ENCODE measurements around the gene PDSS1. TPM values are rescaled to one million over a fixed set of nuclear protein-coding genes. Genes with fewer than 3 reads are reported as not detected.
"Not testable (repeated sequence)": the region's sequence is repeated elsewhere in the genome, so short reads cannot be mapped to it uniquely, and the experiment has no call there.

PDSS1 gene
- total and polyA plus RNA-seq, 5 donors from 2014 or later = 3.8 to 8.4 (median 4.7) TPM

DNA sequence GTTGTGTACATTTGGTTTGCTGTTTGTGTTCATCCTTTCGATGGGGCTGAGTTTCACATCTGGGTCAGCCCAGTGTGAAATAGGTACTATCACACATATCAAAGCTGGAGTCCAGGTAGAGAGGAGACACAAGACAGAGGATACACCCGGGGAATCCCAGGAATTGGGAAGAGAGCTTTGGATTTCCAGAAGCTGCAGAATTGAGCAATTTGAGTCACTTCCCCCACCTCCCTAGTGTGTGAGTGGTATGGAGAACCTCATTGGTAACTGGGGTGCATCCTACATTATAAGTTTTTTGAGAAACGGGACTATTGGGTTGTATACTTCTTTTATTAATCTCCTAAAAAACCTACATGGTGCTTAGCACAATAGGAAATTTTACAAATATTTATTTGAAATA, 12.1 kb upstream of the PDSS1 start:
- H3K27ac Mint-ChIP-seq = peak overlapping the region in 1 of 3 donors; percentile 14
- ATAC-seq (ENCODE audit: low read depth in 2 of 2) = no peak
- peaks cover 37% of the 10 kb centered on the region for H3K27me3 Mint-ChIP-seq

DNA sequence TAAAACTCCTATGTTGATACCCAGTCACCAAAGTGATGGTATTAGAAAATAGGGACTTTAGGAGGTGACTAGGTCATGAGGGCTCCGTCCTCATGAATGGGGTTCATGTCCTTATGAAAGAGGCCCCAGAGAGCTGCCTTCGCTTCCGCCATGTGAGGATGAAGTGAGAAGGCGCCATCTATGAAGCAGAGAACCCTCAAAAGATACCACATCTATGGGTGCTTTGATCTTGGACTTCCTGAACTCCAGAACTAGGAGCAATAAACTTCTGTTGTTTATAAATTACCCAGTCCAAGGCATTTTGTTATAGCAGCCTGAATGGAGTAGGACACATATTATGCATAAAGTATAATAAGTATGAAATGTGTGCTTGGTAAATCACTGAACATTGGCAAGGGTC, 8.1 kb upstream of the PDSS1 start:
- Histone ChIP-seq H3K9me3 (ENCODE audit: control insufficient read depth in 2 of 2, low read length in 2 of 2) (no peaks in the 10 kb centered on the region), H3K27me3 (ENCODE audit: control insufficient read depth, insufficient read depth, low read length) (peaks cover 11% of the 10 kb centered on the region), H3K27ac (ENCODE audit: insufficient read depth, low read length, poor library complexity, severe bottlenecking) (no peak overlapping the region), H3K4me1 (ENCODE audit: control insufficient read depth, insufficient read depth, low read length, poor library complexity, severe bottlenecking) (peaks cover 2% of the 10 kb centered on the region), H3K4me3 (ENCODE audit: low read depth, low read length) (no peak overlapping the region), H3K36me3 (ENCODE audit: control insufficient read depth, insufficient read depth, low read length) (no peaks in the 10 kb centered on the region)
- ATAC-seq (ENCODE audit: low read depth in 2 of 2) (no peak), DNase-seq (no peak)
- Mint-ChIP-seq H3K4me1 (peaks cover 5 to 14% (median 8%) of the 10 kb centered on the region in 4 donors), H3K27me3 (peaks cover 44% of the 10 kb centered on the region), H3K36me3 (no peaks in the 10 kb centered on the region), H3K4me3 (peak overlapping the region in 1 of 4 donors; percentile 46), H3K27ac (no peak overlapping the region), H3K9me3 (peaks cover 0 to 2% (median 0%) of the 10 kb centered on the region in 7 donors)

More for the DNA sequence above, 12.1 kb upstream of the PDSS1 start:
- no peak for DNase-seq
- Histone ChIP-seq H3K27ac (ENCODE audit: insufficient read depth, low read length, poor library complexity, severe bottlenecking) (no peak overlapping the region), H3K4me1 (ENCODE audit: control insufficient read depth, insufficient read depth, low read length, poor library complexity, severe bottlenecking) (peaks cover 2% of the 10 kb centered on the region), H3K4me3 (ENCODE audit: low read depth, low read length) (no peak overlapping the region), H3K36me3 (ENCODE audit: control insufficient read depth, insufficient read depth, low read length) (no peaks in the 10 kb centered on the region), H3K9me3 (ENCODE audit: control insufficient read depth in 2 of 2, low read length in 2 of 2) (no peaks in the 10 kb centered on the region), H3K27me3 (ENCODE audit: control insufficient read depth, insufficient read depth, low read length) (peaks cover 12% of the 10 kb centered on the region)
- Mint-ChIP-seq H3K36me3 (no peaks in the 10 kb centered on the region), H3K4me1 (peaks cover 6 to 39% (median 15%) of the 10 kb centered on the region in 4 donors), H3K9me3 (peaks cover 0 to 2% (median 0%) of the 10 kb centered on the region in 7 donors), H3K4me3 (peak overlapping the region in 1 of 4 donors; percentile 28)

DNA sequence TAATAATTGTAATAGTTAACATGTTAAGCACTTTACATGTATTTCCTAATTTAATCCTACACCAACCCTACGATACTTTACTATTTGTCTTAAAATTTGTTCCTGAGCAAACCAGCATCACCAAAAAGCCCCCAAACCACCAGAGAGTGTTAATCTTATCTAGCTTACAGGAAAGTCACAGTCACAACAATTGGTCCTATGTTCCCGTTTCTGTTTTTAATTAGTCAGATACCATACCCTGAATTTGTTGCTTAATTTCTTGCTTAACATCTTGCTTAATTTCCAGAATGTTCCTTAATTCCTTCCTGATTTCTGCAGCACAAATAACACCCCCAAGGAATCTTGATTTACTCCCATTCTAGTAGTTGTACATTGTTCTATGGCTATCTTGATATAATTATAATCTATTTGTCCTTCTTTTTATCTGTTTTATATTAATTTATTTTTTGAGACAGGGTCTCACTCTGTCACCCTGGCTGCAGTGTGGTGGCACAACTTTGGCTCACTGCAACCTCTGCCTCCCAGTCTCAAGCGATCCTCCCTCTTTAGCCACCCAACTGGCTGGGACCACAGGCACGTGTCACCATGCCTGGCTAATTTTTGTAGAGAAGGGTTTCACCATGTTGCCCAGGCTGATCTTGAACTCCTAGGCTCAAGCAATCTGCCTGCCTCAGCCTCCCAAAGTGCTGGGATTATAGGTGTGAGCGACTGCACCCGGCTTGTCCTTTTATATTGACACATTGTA, 6.6 kb upstream of the PDSS1 start:
- no peak overlapping the region for H3K27ac Mint-ChIP-seq
- no peaks in the 10 kb centered on the region for H3K4me1 ChIP-seq (ENCODE audit: control insufficient read depth, insufficient read depth, low read length, poor library complexity, severe bottlenecking)
- H3K27ac ChIP-seq (ENCODE audit: insufficient read depth, low read length, poor library complexity, severe bottlenecking) = no peak overlapping the region
- H3K36me3 Mint-ChIP-seq = no peaks in the 10 kb centered on the region
- H3K4me3 Mint-ChIP-seq = no peak overlapping the region
- peaks cover 0 to 2% (median 0%) of the 10 kb centered on the region in 7 donors for H3K9me3 Mint-ChIP-seq
- H3K4me1 Mint-ChIP-seq = peaks cover 0 to 4% (median 1%) of the 10 kb centered on the region in 4 donors
- H3K36me3 ChIP-seq (ENCODE audit: control insufficient read depth, insufficient read depth, low read length) = no peaks in the 10 kb centered on the region
- no peaks in the 10 kb centered on the region for H3K9me3 ChIP-seq (ENCODE audit: control insufficient read depth in 2 of 2, low read length in 2 of 2)
- peaks cover 9% of the 10 kb centered on the region for H3K27me3 ChIP-seq (ENCODE audit: control insufficient read depth, insufficient read depth, low read length)
- H3K4me3 ChIP-seq (ENCODE audit: low read depth, low read length) = no peak overlapping the region
- DNase-seq = no peak
- ATAC-seq (ENCODE audit: low read depth in 2 of 2) = no peak
- H3K27me3 Mint-ChIP-seq = peaks cover 36% of the 10 kb centered on the region

DNA sequence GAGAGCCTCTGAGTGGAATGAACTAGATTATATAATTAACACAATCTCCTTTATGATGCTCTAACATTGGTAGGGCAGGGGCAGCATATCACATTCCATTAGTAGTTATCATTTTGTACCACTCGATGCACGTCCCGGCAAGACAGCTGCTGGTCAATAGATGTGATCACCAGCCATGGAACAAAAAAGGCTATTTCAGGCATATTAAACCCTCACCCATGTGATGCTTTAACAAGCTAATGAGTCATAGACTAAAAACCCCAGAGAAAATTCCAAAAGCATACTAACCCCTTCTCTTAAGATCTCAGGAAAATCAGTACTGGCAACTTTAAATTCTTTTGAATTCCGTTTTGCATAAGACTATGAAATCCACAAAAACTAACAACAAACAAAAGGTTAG, 3.0 kb upstream of the PDSS1 start:
- H3K36me3 Mint-ChIP-seq; H3K4me3 ChIP-seq (ENCODE audit: low read depth, low read length); H3K27ac Mint-ChIP-seq; H3K9me3 ChIP-seq (ENCODE audit: control insufficient read depth in 2 of 2, low read length in 2 of 2); DNase-seq; H3K27ac ChIP-seq (ENCODE audit: insufficient read depth, low read length, poor library complexity, severe bottlenecking); H3K27me3 ChIP-seq (ENCODE audit: control insufficient read depth, insufficient read depth, low read length); H3K36me3 ChIP-seq (ENCODE audit: control insufficient read depth, insufficient read depth, low read length); H3K9me3 Mint-ChIP-seq; ATAC-seq (ENCODE audit: low read depth in 2 of 2): not testable (repeated sequence)
- H3K4me1 ChIP-seq (ENCODE audit: control insufficient read depth, insufficient read depth, low read length, poor library complexity, severe bottlenecking) = peaks cover 20% of the 10 kb centered on the region
- Mint-ChIP-seq H3K27me3 (peaks cover 22% of the 10 kb centered on the region), H3K4me1 (peaks cover 10 to 30% (median 18%) of the 10 kb centered on the region in 4 donors), H3K4me3 (peak overlapping the region in 1 of 4 donors; percentile 28)

DNA sequence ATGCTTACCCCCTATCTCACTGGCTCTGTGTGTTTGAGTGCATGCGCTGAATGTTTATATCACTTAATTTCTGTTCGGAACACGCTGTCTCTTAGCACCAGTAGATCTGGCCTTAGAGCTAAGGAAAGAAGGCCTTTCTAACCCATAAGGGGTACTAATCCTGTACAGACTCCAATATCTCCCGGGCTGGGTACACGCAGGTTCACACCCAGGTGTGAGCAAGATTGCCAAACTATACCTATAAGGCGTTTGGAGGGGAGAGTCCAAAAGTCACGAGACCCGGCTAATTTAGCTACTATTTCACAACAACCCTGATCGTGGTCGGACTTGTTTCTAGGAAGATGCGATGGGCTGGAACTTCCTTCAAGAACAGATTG, 727 bp upstream of the PDSS1 start:
- ATAC-seq (ENCODE audit: low read depth in 2 of 2) (no peak), DNase-seq (no peak)
- Mint-ChIP-seq H3K9me3 (no peaks in the 10 kb centered on the region), H3K36me3 (no peaks in the 10 kb centered on the region), H3K4me3 (peak overlapping the region; percentile 94 to 98 (median 96)), H3K27me3 (peaks cover 8% of the 10 kb centered on the region), H3K27ac (peak overlapping the region; percentile 92 to 96 (median 93)), H3K4me1 (peaks cover 15 to 43% (median 23%) of the 10 kb centered on the region in 4 donors)
- H3K36me3 ChIP-seq (ENCODE audit: control insufficient read depth, insufficient read depth, low read length) = no peaks in the 10 kb centered on the region
- no peaks in the 10 kb centered on the region for H3K9me3 ChIP-seq (ENCODE audit: control insufficient read depth in 2 of 2, low read length in 2 of 2)
- peaks cover 20% of the 10 kb centered on the region for H3K4me1 ChIP-seq (ENCODE audit: control insufficient read depth, insufficient read depth, low read length, poor library complexity, severe bottlenecking)
- H3K27me3 ChIP-seq (ENCODE audit: control insufficient read depth, insufficient read depth, low read length) = peaks cover under 1% of the 10 kb centered on the region
- peak overlapping the region; percentile 60 for H3K27ac ChIP-seq (ENCODE audit: insufficient read depth, low read length, poor library complexity, severe bottlenecking)
- H3K4me3 ChIP-seq (ENCODE audit: low read depth, low read length) = peak overlapping the region; percentile 88

DNA sequence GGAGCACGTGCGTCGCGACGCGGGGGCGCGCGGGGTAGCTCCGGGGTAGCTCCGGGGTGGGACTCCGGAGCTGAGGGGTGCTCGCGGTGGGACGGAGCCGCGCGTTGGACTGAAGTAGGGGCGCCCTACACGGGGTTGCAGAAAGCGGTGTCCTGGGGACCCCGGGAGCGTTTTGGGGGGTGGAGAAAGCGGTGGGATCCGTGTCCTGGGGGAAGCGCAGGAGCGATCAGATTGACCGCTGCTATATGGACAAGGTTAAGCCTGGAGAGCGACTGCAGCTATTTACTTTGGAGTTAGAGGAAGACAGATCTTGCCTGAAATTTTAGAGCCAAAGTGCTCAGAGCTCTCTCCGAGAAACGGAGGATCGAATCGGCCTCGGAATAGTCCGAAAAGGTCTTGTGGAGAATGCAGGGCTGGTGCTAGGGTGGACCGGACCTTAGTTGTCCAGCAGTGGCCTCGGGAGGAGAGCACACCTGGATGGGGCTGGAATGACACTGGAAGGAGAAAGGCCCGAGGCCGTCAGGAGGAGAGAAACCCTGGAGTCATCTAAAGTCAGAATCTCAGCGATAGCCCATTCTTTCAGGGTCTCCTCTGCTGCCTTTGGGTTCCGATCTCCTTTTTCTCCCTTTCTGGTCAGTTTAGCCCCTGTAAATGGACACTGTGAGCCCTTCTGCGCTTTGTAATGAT, 564 bp downstream of the PDSS1 start:
- Histone ChIP-seq H3K4me3 (ENCODE audit: low read depth, low read length) (peak overlapping the region; percentile 83), H3K27ac (ENCODE audit: insufficient read depth, low read length, poor library complexity, severe bottlenecking) (peak overlapping the region; percentile 60), H3K36me3 (ENCODE audit: control insufficient read depth, insufficient read depth, low read length) (peaks cover 3% of the 10 kb centered on the region), H3K9me3 (ENCODE audit: control insufficient read depth in 2 of 2, low read length in 2 of 2) (no peaks in the 10 kb centered on the region), H3K27me3 (ENCODE audit: control insufficient read depth, insufficient read depth, low read length) (no peaks in the 10 kb centered on the region), H3K4me1 (ENCODE audit: control insufficient read depth, insufficient read depth, low read length, poor library complexity, severe bottlenecking) (peaks cover 20% of the 10 kb centered on the region)
- peaks cover 23 to 43% (median 31%) of the 10 kb centered on the region in 4 donors for H3K4me1 Mint-ChIP-seq
- peaks cover 8% of the 10 kb centered on the region for H3K36me3 Mint-ChIP-seq
- H3K27me3 Mint-ChIP-seq = peaks cover 3% of the 10 kb centered on the region
- no peaks in the 10 kb centered on the region for H3K9me3 Mint-ChIP-seq
- ATAC-seq (ENCODE audit: low read depth in 2 of 2) (no peak), DNase-seq (no peak)
- peak overlapping the region; percentile 89 to 94 (median 91) for H3K4me3 Mint-ChIP-seq
- H3K27ac Mint-ChIP-seq = peak overlapping the region; percentile 90 to 92 (median 90)

DNA sequence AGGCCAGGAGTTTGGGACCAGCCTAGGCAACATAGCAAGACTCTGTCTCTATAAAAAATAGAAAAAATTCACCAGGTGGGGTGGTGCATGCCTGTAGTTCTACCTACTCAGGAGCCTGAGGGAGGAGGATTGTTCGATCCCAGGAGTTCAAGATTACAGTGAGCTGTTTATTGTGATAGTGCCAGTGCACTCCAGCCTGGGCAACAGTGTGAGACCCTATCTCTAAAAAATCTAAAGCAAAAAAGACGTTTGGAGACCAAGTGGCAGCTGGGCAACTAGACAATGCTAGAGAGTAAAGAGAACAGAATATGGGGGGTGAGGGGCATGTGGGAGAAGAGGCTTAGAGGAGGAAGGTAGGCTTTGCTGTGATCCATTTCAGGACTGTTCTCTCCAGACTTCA, 1.4 kb downstream of the PDSS1 start:
- Histone ChIP-seq H3K27me3 (ENCODE audit: control insufficient read depth, insufficient read depth, low read length) (no peaks in the 10 kb centered on the region), H3K9me3 (ENCODE audit: control insufficient read depth in 2 of 2, low read length in 2 of 2) (no peaks in the 10 kb centered on the region), H3K4me3 (ENCODE audit: low read depth, low read length) (no peak overlapping the region), H3K36me3 (ENCODE audit: control insufficient read depth, insufficient read depth, low read length) (peaks cover 3% of the 10 kb centered on the region), H3K4me1 (ENCODE audit: control insufficient read depth, insufficient read depth, low read length, poor library complexity, severe bottlenecking) (peaks cover 20% of the 10 kb centered on the region), H3K27ac (ENCODE audit: insufficient read depth, low read length, poor library complexity, severe bottlenecking) (no peak overlapping the region)
- no peaks in the 10 kb centered on the region for H3K27me3 Mint-ChIP-seq
- H3K9me3 Mint-ChIP-seq = no peaks in the 10 kb centered on the region
- peak overlapping the region; percentile 89 to 94 (median 91) for H3K4me3 Mint-ChIP-seq
- peak overlapping the region in 2 of 3 donors; percentile 46 to 92 for H3K27ac Mint-ChIP-seq
- peaks cover 8% of the 10 kb centered on the region for H3K36me3 Mint-ChIP-seq
- ATAC-seq (ENCODE audit: low read depth in 2 of 2) = no peak
- no peak for DNase-seq
- peaks cover 23 to 43% (median 33%) of the 10 kb centered on the region in 4 donors for H3K4me1 Mint-ChIP-seq

All from CD4-positive, CD25-positive, alpha-beta regulatory T cell (primary cell).